ENCODE results near the gene TMEM184C.

The TMEM184C gene

GRCh38 chr4:147633643-147634042, 16.4 kb downstream of the TMEM184C start:
- Histone ChIP-seq H3K9ac (ENCODE audit: low read depth, low read length) (no peak overlapping the region), H3K4me3 (ENCODE audit: low read depth, low read length) (no peak overlapping the region), H3K27me3 (ENCODE audit: control insufficient read depth, insufficient read depth, low read length) (no peaks in the 10 kb centered on the region), H3K36me3 (ENCODE audit: control insufficient read depth, insufficient read depth, low read length) (no peaks in the 10 kb centered on the region), H3K4me1 (ENCODE audit: control insufficient read depth, insufficient read depth, low read length) (peaks cover 8% of the 10 kb centered on the region), H3K9me3 (ENCODE audit: control insufficient read depth, insufficient read depth, low read length) (no peaks in the 10 kb centered on the region)

GRCh38 chr4:147635348-147635747, 18.2 kb downstream of the TMEM184C start:
- Histone ChIP-seq H3K4me1 (ENCODE audit: control insufficient read depth, insufficient read depth, low read length) (peaks cover 15% of the 10 kb centered on the region), H3K4me3 (ENCODE audit: low read depth, low read length) (no peak overlapping the region), H3K27me3 (ENCODE audit: control insufficient read depth, insufficient read depth, low read length) (no peaks in the 10 kb centered on the region), H3K36me3 (ENCODE audit: control insufficient read depth, insufficient read depth, low read length) (no peaks in the 10 kb centered on the region), H3K9ac (ENCODE audit: low read depth, low read length) (no peak overlapping the region), H3K9me3 (ENCODE audit: control insufficient read depth, insufficient read depth, low read length) (no peaks in the 10 kb centered on the region)

GRCh38 chr4:147638365-147638764, 21.2 kb downstream of the TMEM184C start:
- no peak overlapping the region for H3K9ac ChIP-seq (ENCODE audit: low read depth, low read length)
- H3K4me3 ChIP-seq (ENCODE audit: low read depth, low read length), result no peak overlapping the region
- H3K27me3 ChIP-seq (ENCODE audit: control insufficient read depth, insufficient read depth, low read length), result no peaks in the 10 kb centered on the region
- H3K36me3 ChIP-seq (ENCODE audit: control insufficient read depth, insufficient read depth, low read length), result no peaks in the 10 kb centered on the region
- no peaks in the 10 kb centered on the region for H3K9me3 ChIP-seq (ENCODE audit: control insufficient read depth, insufficient read depth, low read length)
- H3K4me1 ChIP-seq (ENCODE audit: control insufficient read depth, insufficient read depth, low read length), result peaks cover 15% of the 10 kb centered on the region

- H3K4me1 ChIP-seq (ENCODE audit: control insufficient read depth, insufficient read depth, low read length), result peaks cover 15% of the 10 kb centered on the region
- H3K9me3 ChIP-seq (ENCODE audit: control insufficient read depth, insufficient read depth, low read length), result no peaks in the 10 kb centered on the region
- H3K27me3 ChIP-seq (ENCODE audit: control insufficient read depth, insufficient read depth, low read length), result no peaks in the 10 kb centered on the region
- H3K36me3 ChIP-seq (ENCODE audit: control insufficient read depth, insufficient read depth, low read length), result no peaks in the 10 kb centered on the region
- H3K4me3 ChIP-seq (ENCODE audit: low read depth, low read length), result no peak overlapping the region
- H3K9ac ChIP-seq (ENCODE audit: low read depth, low read length), result no peak overlapping the region
These were observed 21.7 kb downstream of the TMEM184C start for GRCh38 chr4:147638942-147639341.

- Histone ChIP-seq H3K4me3 (ENCODE audit: low read depth, low read length) (no peak overlapping the region), H3K4me1 (ENCODE audit: control insufficient read depth, insufficient read depth, low read length) (peaks cover 16% of the 10 kb centered on the region), H3K27me3 (ENCODE audit: control insufficient read depth, insufficient read depth, low read length) (no peaks in the 10 kb centered on the region), H3K36me3 (ENCODE audit: control insufficient read depth, insufficient read depth, low read length) (no peaks in the 10 kb centered on the region), H3K9ac (ENCODE audit: low read depth, low read length) (no peak overlapping the region), H3K9me3 (ENCODE audit: control insufficient read depth, insufficient read depth, low read length) (no peaks in the 10 kb centered on the region)
These were observed 22.2 kb downstream of the TMEM184C start for GRCh38 chr4:147639388-147639787.

- no peak overlapping the region for H3K4me3 ChIP-seq (ENCODE audit: low read depth, low read length)
- H3K27me3 ChIP-seq (ENCODE audit: control insufficient read depth, insufficient read depth, low read length), result no peaks in the 10 kb centered on the region
- no peaks in the 10 kb centered on the region for H3K9me3 ChIP-seq (ENCODE audit: control insufficient read depth, insufficient read depth, low read length)
- H3K4me1 ChIP-seq (ENCODE audit: control insufficient read depth, insufficient read depth, low read length), result peaks cover 21% of the 10 kb centered on the region
- H3K9ac ChIP-seq (ENCODE audit: low read depth, low read length), result no peak overlapping the region
- no peaks in the 10 kb centered on the region for H3K36me3 ChIP-seq (ENCODE audit: control insufficient read depth, insufficient read depth, low read length)
These were observed 23.1 kb downstream of the TMEM184C start for GRCh38 chr4:147640331-147640730.

GRCh38 chr4:147643616-147644015, 26.4 kb downstream of the TMEM184C start:
- H3K4me1 ChIP-seq (ENCODE audit: control insufficient read depth, insufficient read depth, low read length), result peaks cover 18% of the 10 kb centered on the region
- no peaks in the 10 kb centered on the region for H3K36me3 ChIP-seq (ENCODE audit: control insufficient read depth, insufficient read depth, low read length)
- no peak overlapping the region for H3K9ac ChIP-seq (ENCODE audit: low read depth, low read length)
- no peaks in the 10 kb centered on the region for H3K27me3 ChIP-seq (ENCODE audit: control insufficient read depth, insufficient read depth, low read length)
- H3K4me3 ChIP-seq (ENCODE audit: low read depth, low read length), result no peak overlapping the region
- no peaks in the 10 kb centered on the region for H3K9me3 ChIP-seq (ENCODE audit: control insufficient read depth, insufficient read depth, low read length)

GRCh38 chr4:147644471-147644870, 27.3 kb downstream of the TMEM184C start:
- Histone ChIP-seq H3K4me3 (ENCODE audit: low read depth, low read length) (no peak overlapping the region), H3K9ac (ENCODE audit: low read depth, low read length) (no peak overlapping the region), H3K27me3 (ENCODE audit: control insufficient read depth, insufficient read depth, low read length) (no peaks in the 10 kb centered on the region), H3K4me1 (ENCODE audit: control insufficient read depth, insufficient read depth, low read length) (peaks cover 11% of the 10 kb centered on the region), H3K9me3 (ENCODE audit: control insufficient read depth, insufficient read depth, low read length) (no peaks in the 10 kb centered on the region), H3K36me3 (ENCODE audit: control insufficient read depth, insufficient read depth, low read length) (no peaks in the 10 kb centered on the region)

GRCh38 chr4:147645099-147645498, 27.9 kb downstream of the TMEM184C start:
- no peaks in the 10 kb centered on the region for H3K9me3 ChIP-seq (ENCODE audit: control insufficient read depth, insufficient read depth, low read length)
- H3K27me3 ChIP-seq (ENCODE audit: control insufficient read depth, insufficient read depth, low read length), result no peaks in the 10 kb centered on the region
- H3K36me3 ChIP-seq (ENCODE audit: control insufficient read depth, insufficient read depth, low read length), result no peaks in the 10 kb centered on the region
- H3K4me3 ChIP-seq (ENCODE audit: low read depth, low read length), result no peak overlapping the region
- no peak overlapping the region for H3K9ac ChIP-seq (ENCODE audit: low read depth, low read length)
- H3K4me1 ChIP-seq (ENCODE audit: control insufficient read depth, insufficient read depth, low read length), result peaks cover 8% of the 10 kb centered on the region

GRCh38 chr4:147648656-147649055, 31.5 kb downstream of the TMEM184C start:
- Histone ChIP-seq H3K9ac (ENCODE audit: low read depth, low read length) (no peak overlapping the region), H3K36me3 (ENCODE audit: control insufficient read depth, insufficient read depth, low read length) (no peaks in the 10 kb centered on the region), H3K27me3 (ENCODE audit: control insufficient read depth, insufficient read depth, low read length) (no peaks in the 10 kb centered on the region)

GRCh38 chr4:147651563-147651962, 34.4 kb downstream of the TMEM184C start:
- Histone ChIP-seq H3K9me3 (ENCODE audit: control insufficient read depth, insufficient read depth, low read length) (no peaks in the 10 kb centered on the region), H3K36me3 (ENCODE audit: control insufficient read depth, insufficient read depth, low read length) (peaks cover 3% of the 10 kb centered on the region), H3K4me1 (ENCODE audit: control insufficient read depth, insufficient read depth, low read length) (peaks cover 5% of the 10 kb centered on the region), H3K4me3 (ENCODE audit: low read depth, low read length) (no peak overlapping the region), H3K27me3 (ENCODE audit: control insufficient read depth, insufficient read depth, low read length) (no peaks in the 10 kb centered on the region), H3K9ac (ENCODE audit: low read depth, low read length) (no peak overlapping the region)

More at GRCh38 chr4:147648656-147649055, 31.5 kb downstream of the TMEM184C start:
- peaks cover 8% of the 10 kb centered on the region for H3K4me1 ChIP-seq (ENCODE audit: control insufficient read depth, insufficient read depth, low read length)
- no peaks in the 10 kb centered on the region for H3K9me3 ChIP-seq (ENCODE audit: control insufficient read depth, insufficient read depth, low read length)
- no peak overlapping the region for H3K4me3 ChIP-seq (ENCODE audit: low read depth, low read length)

- Histone ChIP-seq H3K9ac (ENCODE audit: low read depth, low read length) (no peak overlapping the region), H3K9me3 (ENCODE audit: control insufficient read depth, insufficient read depth, low read length) (no peaks in the 10 kb centered on the region), H3K4me1 (ENCODE audit: control insufficient read depth, insufficient read depth, low read length) (peaks cover 5% of the 10 kb centered on the region), H3K4me3 (ENCODE audit: low read depth, low read length) (no peak overlapping the region), H3K36me3 (ENCODE audit: control insufficient read depth, insufficient read depth, low read length) (peaks cover 11% of the 10 kb centered on the region), H3K27me3 (ENCODE audit: control insufficient read depth, insufficient read depth, low read length) (no peaks in the 10 kb centered on the region)
These were observed 38.4 kb downstream of the TMEM184C start for GRCh38 chr4:147655639-147656038.

- Histone ChIP-seq H3K9me3 (ENCODE audit: control insufficient read depth, insufficient read depth, low read length) (no peaks in the 10 kb centered on the region), H3K9ac (ENCODE audit: low read depth, low read length) (no peak overlapping the region), H3K36me3 (ENCODE audit: control insufficient read depth, insufficient read depth, low read length) (peaks cover 11% of the 10 kb centered on the region), H3K27me3 (ENCODE audit: control insufficient read depth, insufficient read depth, low read length) (no peaks in the 10 kb centered on the region), H3K4me3 (ENCODE audit: low read depth, low read length) (no peak overlapping the region), H3K4me1 (ENCODE audit: control insufficient read depth, insufficient read depth, low read length) (peaks cover 5% of the 10 kb centered on the region)
These were observed 41.3 kb downstream of the TMEM184C start for GRCh38 chr4:147658501-147658900.

Measured in iPS-15b (cell line).